Cardiac fibroblast (primary cell): ENCODE results near the gene THSD7B.

ENCODE experiments used
- DNase-seq, 2 donors: peaks; one replicate each; pipeline versions ENCODE4 v3.0.0 to v3.0.0-alpha.2; 2010; ENCODE audit warnings: low read depth in 2 of 2
- H3K4me3 ChIP-seq, 2 donors: replicated peaks in 1 of 2; 1 replicate in 1 of 2; 2 replicates in 1 of 2; pipeline ENCODE4 v1.5.1; 2011; ENCODE audit warnings: low read depth in 2 of 2, low read length in 2 of 2, mild to moderate bottlenecking in 2 of 2, moderate library complexity in 1 of 2
- CTCF ChIP-seq: IDR thresholded peaks from one replicate; pipeline ENCODE4 v1.5.1; 2011; ENCODE audit warnings: low read depth, mild to moderate bottlenecking, low read length, inconsistent platforms

Gene THSD7B

GRCh38 chr2:137115081-137115794 lies 349.9 kb downstream of the THSD7B start:
- H3K4me3 ChIP-seq: no peak overlapping the region
- DNase-seq: peak in 1 of 2 donors; percentile 12
- no peak for TF ChIP-seq CTCF

DNA sequence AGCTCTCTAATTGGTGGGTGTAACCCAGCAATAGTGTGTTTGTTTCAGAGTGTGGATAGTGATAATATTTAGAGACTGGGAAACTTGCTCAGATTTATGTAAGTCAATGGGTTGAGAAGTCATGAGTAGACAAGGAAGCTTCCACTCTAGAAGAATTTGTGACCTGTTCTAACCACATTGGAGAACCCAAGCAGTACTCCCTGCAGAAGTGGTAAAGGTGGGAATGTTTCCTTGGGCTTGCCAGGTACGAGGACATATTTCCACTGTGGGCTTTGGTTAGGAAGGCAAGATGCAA lies 350.4 kb downstream of the THSD7B start:
- TF ChIP-seq CTCF: no peak
- no peak for DNase-seq
- H3K4me3 ChIP-seq: no peak overlapping the region

DNA sequence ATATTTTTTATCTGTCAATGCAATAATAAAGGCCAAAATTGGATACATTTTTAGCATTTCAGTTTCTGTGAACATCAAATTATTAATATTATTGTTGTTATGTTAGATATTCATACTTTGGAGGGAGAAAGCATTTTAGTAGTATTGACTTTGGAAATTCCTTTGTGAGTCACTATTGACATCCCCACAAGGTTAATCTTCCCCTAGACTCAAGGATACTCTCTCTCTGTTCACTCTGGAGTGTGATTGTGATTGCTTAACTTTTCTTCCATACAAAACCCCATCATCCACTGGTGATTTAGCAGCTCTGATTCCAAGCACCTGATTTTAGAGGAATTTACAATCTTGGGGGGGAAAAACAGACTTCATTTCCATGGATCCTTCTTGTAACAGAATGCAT lies 352.0 kb downstream of the THSD7B start:
- no peak for TF ChIP-seq CTCF
- H3K4me3 ChIP-seq: no peak overlapping the region
- DNase-seq: peak in 1 of 2 donors; percentile 67

DNA sequence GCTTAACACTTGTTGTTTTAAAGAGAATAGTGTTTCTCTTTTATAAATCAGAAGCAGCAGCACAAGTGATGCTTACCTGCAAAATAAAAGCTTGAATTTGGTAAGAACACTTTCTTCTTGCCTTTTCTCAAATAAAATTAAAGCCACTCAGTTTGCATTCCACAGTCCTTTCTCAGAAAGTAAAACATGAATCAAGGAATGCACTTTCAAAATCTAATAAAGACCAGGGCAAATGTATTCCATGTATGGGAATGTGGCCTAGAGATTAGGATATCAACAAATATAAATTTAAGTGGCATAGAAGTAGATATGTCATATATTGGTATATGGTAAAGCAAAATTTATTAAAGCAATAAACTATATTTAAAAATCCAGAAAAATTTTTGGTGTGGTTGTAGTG lies 352.8 kb downstream of the THSD7B start:
- TF ChIP-seq CTCF: no peak
- H3K4me3 ChIP-seq: no peak overlapping the region
- peak in 1 of 2 donors; percentile 48 for DNase-seq

DNA sequence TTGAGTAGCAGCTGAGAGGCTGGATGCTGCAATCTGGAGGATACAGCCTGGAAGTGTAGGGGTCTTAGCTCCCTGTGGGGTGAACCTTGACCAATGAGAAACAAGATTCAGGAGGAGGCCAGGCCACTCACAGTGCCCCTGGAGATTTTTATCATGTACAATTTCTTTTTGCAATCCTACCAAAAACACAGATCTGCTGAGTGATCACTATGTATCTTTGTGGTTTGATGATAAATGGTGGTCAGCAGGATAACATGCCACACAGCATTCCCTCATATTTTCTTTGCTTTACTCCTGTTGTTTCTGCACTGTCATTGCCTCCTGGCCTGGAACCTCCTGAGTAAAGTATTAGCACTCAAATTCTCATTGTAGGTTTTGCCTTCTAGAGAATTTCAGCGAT lies 357.9 kb downstream of the THSD7B start:
- DNase-seq: peak; percentile 1 to 58
- no peak for TF ChIP-seq CTCF

GRCh38 chr2:137133225-137133624 lies 367.9 kb downstream of the THSD7B start:
- DNase-seq: no peak
- TF ChIP-seq CTCF: no peak
- no peak overlapping the region for H3K4me3 ChIP-seq

More for the DNA sequence above, 357.9 kb downstream of the THSD7B start:
- no peak overlapping the region for H3K4me3 ChIP-seq

- no peak for DNase-seq
- no peak for TF ChIP-seq CTCF
- no peak overlapping the region for H3K4me3 ChIP-seq
Observed at GRCh38 chr2:137138263-137138662, 372.9 kb downstream of the THSD7B start.
